DOHH2 (cell line): Measurements from ENCODE around the gene TMEM82.

Experiments used
- H3F3A ChIP-seq: fragments of 200-600 bp; sonication (generic), shearing (Covaris generic); 2 replicates; pipeline ENCODE4 v1.6.0; 2016; ENCODE audit warnings: antibody characterized with exemption, mild to moderate bottlenecking; ENCODE audit not compliant: control insufficient read depth, insufficient read depth
- H3K27ac ChIP-seq: fragments of 200-600 bp; sonication (generic); 2 replicates; pipeline ENCODE4 v1.5.1; 2014; ENCODE audit warnings: low read depth, mild to moderate bottlenecking, low read length, moderate library complexity
- H3K27me3 ChIP-seq: fragments of 200-600 bp; sonication (generic); 2 replicates; pipeline ENCODE4 v1.6.1; 2014; ENCODE audit warnings: mild to moderate bottlenecking, low read length, mixed read lengths; ENCODE audit not compliant: control insufficient read depth
- H3K36me3 ChIP-seq: fragments of 200-600 bp; sonication (generic); 2 replicates; pipeline ENCODE4 v1.6.1; 2014; ENCODE audit warnings: mild to moderate bottlenecking, low read length, moderate library complexity, mixed read lengths; ENCODE audit not compliant: control insufficient read depth
- H3K4me1 ChIP-seq: fragments of 200-600 bp; sonication (generic); 2 replicates; pipeline ENCODE4 v1.6.1; 2014; ENCODE audit warnings: mild to moderate bottlenecking, low read length, mixed read lengths; ENCODE audit not compliant: control insufficient read depth
- H3K4me2 ChIP-seq: fragments of 200-600 bp; sonication (generic); 2 replicates; pipeline ENCODE4 v1.6.0; 2014; ENCODE audit warnings: mild to moderate bottlenecking, low read length, moderate library complexity
- H3K4me3 ChIP-seq: fragments of 200-600 bp; sonication (generic); 2 replicates; pipeline ENCODE4 v1.5.1; 2014; ENCODE audit warnings: mild to moderate bottlenecking, low read length, mixed read lengths
- H3K79me2 ChIP-seq: fragments of 200-600 bp; sonication (generic); 2 replicates; pipeline ENCODE4 v1.6.1; 2014; ENCODE audit warnings: mild to moderate bottlenecking, low read length, mixed read lengths; ENCODE audit not compliant: control insufficient read depth
- H3K9me2 ChIP-seq: fragments of 200-600 bp; sonication (generic); replicated peaks from 2 replicates; pipeline ENCODE4 v1.6.1; 2014; ENCODE audit warnings: mild to moderate bottlenecking, low read length, mixed read lengths; ENCODE audit not compliant: control insufficient read depth
- H3K9me3 ChIP-seq: fragments of 200-600 bp; sonication (generic); 2 replicates; pipeline ENCODE4 v1.6.1; 2014; ENCODE audit warnings: antibody characterized with exemption, low read length, mixed read lengths; ENCODE audit not compliant: control insufficient read depth, insufficient read depth
- H4K20me1 ChIP-seq: fragments of 200-600 bp; sonication (generic); 2 replicates; pipeline ENCODE4 v1.6.0; 2014; ENCODE audit warnings: low read depth, mild to moderate bottlenecking, antibody characterized with exemption, low read length, moderate library complexity; ENCODE audit not compliant: control insufficient read depth, insufficient read depth
- EZH2phosphoT487 ChIP-seq: fragments of 200-600 bp; sonication (generic); IDR thresholded peaks from 2 replicates; pipeline ENCODE4 v1.6.1; 2017; ENCODE audit warnings: borderline replicate concordance, mild to moderate bottlenecking, antibody characterized with exemption, low read length, moderate library complexity, mixed read lengths
- TF ChIP-seq, protein P1 (sequence below): fragments of 200-600 bp; sonication (generic); IDR thresholded peaks from one replicate; pipeline ENCODE4 v1.5.1; 2014; ENCODE audit warnings: antibody characterized with exemption, mild to moderate bottlenecking, low read depth, low read length; ENCODE audit not compliant: poor library complexity, severe bottlenecking

TMEM82 gene

DNA sequence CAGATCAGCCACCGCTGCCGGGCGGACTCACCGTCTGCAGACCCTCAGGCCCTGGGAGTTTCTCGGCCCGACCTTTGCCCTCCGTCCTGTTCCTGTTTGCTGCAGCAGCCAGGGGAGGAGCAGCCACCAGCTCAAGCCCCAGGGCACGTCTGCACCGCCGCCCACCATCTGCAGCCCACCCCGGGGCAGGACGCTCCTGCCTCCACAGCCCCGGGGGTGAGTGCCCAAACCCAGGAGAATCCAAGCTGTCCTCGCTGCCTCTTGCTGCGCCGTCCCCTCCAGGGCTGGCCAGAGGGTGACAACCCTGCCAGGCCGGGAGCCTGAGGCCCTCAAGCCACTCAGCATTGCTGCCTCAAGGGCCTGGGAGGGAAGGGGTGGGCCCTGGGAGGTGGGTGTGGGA, 7.4 kb upstream of the TMEM82 start:
- no peaks in the 10 kb centered on the region for H3K9me2 ChIP-seq
- H3K4me3 ChIP-seq: no peak overlapping the region
- no peak overlapping the region for H3K4me2 ChIP-seq
- no peak for TF ChIP-seq EZH2phosphoT487
- TF ChIP-seq, protein P1, sequence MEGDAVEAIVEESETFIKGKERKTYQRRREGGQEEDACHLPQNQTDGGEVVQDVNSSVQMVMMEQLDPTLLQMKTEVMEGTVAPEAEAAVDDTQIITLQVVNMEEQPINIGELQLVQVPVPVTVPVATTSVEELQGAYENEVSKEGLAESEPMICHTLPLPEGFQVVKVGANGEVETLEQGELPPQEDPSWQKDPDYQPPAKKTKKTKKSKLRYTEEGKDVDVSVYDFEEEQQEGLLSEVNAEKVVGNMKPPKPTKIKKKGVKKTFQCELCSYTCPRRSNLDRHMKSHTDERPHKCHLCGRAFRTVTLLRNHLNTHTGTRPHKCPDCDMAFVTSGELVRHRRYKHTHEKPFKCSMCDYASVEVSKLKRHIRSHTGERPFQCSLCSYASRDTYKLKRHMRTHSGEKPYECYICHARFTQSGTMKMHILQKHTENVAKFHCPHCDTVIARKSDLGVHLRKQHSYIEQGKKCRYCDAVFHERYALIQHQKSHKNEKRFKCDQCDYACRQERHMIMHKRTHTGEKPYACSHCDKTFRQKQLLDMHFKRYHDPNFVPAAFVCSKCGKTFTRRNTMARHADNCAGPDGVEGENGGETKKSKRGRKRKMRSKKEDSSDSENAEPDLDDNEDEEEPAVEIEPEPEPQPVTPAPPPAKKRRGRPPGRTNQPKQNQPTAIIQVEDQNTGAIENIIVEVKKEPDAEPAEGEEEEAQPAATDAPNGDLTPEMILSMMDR: no peak
- H3K79me2 ChIP-seq: no peaks in the 10 kb centered on the region
- no peak overlapping the region for H3K27ac ChIP-seq
- no peaks in the 10 kb centered on the region for H4K20me1 ChIP-seq
- no peaks in the 10 kb centered on the region for H3F3A ChIP-seq
- H3K36me3 ChIP-seq: peaks cover 18% of the 10 kb centered on the region; the same call in 1 of the 2 replicates
- H3K9me3 ChIP-seq: no peaks in the 10 kb centered on the region
- H3K4me1 ChIP-seq: no peaks in the 10 kb centered on the region
- no peaks in the 10 kb centered on the region for H3K27me3 ChIP-seq

DNA sequence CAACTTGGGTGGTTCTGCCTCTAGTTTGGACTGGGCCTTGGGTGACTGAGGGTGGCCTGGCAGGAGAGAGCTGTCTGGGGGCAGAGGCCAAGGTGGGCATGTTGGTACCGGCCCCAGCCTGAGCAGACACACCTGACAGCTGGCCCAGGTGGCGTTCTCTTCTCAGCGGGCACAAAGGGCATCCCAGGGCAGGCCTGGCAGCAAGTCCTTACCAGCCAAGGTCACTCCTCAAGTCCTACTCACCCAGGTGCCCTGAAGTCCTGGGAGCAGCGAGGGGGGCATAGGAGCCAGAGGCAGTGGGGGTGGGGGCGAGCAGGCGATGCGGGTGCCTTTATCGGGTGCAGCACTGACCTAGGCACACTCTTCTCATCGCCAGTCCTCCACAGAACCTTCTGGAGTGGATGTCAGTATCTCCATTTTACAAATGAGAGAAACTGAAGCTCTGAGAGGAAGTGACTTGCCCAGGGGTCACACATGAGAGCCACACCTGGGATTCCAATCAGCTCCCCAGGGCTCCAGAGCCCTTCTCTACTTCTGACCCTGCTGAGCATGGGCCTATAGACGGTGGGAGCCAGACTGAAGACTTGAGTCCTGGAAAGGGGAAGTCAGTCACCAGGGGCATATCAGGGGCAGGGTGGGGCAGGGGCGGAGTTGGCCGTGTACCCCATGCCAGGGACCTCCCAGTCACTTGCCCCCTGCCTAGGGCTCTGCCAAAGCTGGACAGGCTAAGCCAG, 6.8 kb upstream of the TMEM82 start:
- H3K36me3 ChIP-seq: peaks cover 18% of the 10 kb centered on the region; the same call in 1 of the 2 replicates
- H3K79me2 ChIP-seq: no peaks in the 10 kb centered on the region
- no peaks in the 10 kb centered on the region for H4K20me1 ChIP-seq
- H3K4me2 ChIP-seq: no peak overlapping the region
- H3K4me1 ChIP-seq: no peaks in the 10 kb centered on the region
- H3F3A ChIP-seq: no peaks in the 10 kb centered on the region
- H3K9me3 ChIP-seq: no peaks in the 10 kb centered on the region
- no peak overlapping the region for H3K27ac ChIP-seq
- no peaks in the 10 kb centered on the region for H3K27me3 ChIP-seq
- TF ChIP-seq, protein P1: no peak
- no peak for TF ChIP-seq EZH2phosphoT487
- no peak overlapping the region for H3K4me3 ChIP-seq
- H3K9me2 ChIP-seq: no peaks in the 10 kb centered on the region

DNA sequence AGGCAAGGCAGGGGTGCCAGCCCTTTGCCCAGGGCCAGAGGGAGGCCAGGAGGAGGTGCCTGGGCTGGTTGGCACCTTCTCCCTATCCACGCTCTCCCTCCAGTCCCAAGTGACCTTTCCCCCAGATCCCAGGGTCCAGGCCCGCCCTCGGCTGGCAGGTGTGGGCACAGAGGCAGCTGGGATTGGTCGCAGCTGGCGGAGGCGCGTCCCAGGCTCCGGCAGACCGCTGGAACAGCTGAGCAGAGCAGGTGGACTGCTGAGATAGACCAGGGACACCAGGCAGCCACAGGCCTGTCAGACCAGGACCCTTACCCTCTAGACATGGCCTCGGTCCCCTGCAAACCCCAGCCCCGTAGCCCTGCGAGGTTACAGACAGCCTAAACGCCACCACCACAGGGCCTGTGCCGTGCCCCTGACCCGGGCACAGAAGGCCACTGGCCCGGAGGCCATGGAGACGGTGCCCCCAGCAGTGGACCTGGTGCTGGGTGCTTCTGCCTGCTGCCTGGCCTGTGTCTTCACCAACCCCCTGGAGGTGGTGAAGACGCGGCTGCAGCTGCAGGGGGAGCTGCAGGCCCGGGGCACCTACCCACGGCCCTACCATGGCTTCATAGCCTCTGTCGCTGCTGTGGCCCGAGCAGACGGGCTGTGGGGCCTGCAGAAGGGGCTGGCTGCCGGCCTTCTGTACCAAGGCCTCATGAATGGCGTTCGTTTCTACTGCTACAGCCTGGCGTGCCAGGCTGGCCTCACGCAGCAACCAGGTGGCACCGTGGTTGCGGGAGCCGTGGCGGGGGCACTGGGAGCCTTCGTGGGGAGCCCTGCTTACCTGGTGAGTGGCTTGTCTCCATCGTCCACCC, 6.0 kb upstream of the TMEM82 start, which contains the start of gene SLC25A34:
Gene SLC25A34 (plus strand): TSS at position 221 of the 854 bp plus-strand sequence. CDS start 228 bp downstream, at position 449.
- Histone ChIP-seq H3K79me2 (no peaks in the 10 kb centered on the region), H3F3A (no peaks in the 10 kb centered on the region), H3K4me3 (no peak within 1 kb of the TSS), H3K9me3 (no peaks in the 10 kb centered on the region), H3K9me2 (no peaks in the 10 kb centered on the region), H3K4me2 (no peak within 1 kb of the TSS), H3K4me1 (no peaks in the 10 kb centered on the region), H3K27ac (no peak within 1 kb of the TSS), H3K27me3 (no peaks in the 10 kb centered on the region), H3K36me3 (peaks cover 18% of the 10 kb centered on the region; the same call in 1 of the 2 replicates), H4K20me1 (no peaks in the 10 kb centered on the region)
- TF ChIP-seq, protein P1: no peak
- no peak for TF ChIP-seq EZH2phosphoT487
